ENCODE measurements around the gene S100P.
"Not testable (repeated sequence)": the region's sequence is repeated elsewhere in the genome, so short reads cannot be mapped to it uniquely, and the experiment has no call there.

The S100P gene

DNA sequence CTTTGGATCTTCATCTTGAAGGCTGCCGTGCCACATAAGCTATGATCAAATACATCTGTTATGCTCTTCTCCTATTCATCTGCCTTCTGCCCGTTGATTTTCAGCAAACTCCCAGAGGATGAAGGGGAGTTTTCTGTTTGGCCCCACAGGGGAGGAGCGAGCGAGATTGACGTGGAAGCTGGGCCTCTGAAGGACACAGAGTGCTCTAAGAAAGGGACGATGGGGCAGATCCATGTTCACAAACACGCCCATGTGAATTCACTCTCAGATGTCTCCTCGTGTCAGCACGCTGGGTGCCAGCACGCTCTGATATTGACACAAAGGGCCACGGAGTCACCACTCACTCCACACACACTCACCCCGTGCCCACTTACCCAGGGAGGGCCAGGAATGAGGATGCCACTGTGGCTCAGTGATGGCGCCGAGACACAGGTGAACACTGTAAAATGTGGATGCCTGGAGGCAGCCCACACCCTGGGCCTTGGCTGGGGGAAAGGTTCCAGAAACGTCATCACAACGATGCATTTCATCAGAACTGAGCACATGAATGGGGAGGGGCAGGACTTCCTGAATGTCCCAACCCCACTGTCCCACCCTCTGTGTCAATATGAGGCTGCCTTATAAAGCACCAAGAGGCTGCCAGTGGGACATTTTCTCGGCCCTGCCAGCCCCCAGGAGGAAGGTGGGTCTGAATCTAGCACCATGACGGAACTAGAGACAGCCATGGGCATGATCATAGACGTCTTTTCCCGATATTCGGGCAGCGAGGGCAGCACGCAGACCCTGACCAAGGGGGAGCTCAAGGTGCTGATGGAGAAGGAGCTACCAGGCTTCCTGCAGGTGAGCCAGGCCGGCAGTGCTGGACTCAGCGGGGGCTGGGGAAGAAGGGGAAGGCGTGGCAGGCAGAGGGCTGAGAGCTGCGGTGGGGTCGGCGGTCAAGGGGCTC, at the start of gene S100P:
Gene S100P (plus strand): TSS at position 648 of the 946 bp plus-strand sequence. CDS start 55 bp downstream, at position 703.
- DNase-seq: no peak

DNA sequence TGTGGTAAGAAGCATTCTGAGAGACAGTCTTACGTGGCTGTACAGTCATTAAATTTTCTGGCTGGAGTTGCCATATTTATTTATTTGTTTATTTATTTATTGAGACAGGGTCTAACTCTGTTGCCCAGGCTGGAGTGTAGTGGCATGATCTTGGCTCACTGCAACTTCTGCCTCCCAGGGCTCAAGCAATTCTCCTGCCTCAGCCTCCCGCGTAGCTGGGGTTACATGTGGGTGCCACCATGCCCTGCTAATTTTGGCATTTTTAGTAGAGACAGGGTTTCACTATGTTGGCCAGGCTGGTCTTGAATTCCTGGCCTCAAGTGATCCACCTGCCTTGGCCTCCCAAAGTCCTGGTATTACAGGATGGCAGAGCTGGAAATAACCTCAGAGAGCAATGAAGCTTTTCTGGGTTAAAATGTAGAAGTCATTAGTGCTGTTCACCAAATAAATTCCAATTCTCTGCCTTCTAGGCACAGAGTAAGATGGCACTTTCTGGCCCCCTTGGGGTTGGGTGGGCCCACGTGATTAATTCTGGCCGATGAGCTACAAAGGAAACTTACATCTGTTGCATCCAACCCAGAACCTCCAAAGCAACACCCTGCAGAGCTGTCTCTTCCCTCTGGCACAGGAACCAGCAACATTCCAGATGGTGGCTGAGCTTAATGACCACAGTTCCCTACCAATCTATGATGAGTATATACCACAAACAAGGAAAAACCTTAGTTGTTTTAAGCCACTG, 48.7 kb upstream of the S100P start:
- no peak for DNase-seq

DNA sequence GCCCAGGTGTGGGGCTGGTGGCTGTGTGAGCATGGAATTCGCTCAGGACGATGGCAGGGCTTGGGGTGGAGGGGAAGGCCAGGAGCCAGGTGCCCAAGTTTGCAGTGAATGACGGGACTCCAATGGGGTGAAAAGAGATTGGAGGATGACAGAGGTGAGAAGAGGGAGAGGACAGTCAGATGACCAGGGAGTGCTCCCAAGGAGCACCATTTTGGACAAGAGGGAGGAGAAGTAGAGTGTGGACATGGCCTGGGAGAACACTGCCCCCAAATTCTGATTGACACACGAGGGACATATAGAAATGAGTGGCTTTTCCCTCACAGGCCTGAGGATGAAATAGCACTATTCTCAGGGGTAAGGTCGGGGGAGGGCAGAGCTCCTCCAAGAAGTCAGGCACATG, 46.5 kb upstream of the S100P start:
- DNase-seq: no peak

DNA sequence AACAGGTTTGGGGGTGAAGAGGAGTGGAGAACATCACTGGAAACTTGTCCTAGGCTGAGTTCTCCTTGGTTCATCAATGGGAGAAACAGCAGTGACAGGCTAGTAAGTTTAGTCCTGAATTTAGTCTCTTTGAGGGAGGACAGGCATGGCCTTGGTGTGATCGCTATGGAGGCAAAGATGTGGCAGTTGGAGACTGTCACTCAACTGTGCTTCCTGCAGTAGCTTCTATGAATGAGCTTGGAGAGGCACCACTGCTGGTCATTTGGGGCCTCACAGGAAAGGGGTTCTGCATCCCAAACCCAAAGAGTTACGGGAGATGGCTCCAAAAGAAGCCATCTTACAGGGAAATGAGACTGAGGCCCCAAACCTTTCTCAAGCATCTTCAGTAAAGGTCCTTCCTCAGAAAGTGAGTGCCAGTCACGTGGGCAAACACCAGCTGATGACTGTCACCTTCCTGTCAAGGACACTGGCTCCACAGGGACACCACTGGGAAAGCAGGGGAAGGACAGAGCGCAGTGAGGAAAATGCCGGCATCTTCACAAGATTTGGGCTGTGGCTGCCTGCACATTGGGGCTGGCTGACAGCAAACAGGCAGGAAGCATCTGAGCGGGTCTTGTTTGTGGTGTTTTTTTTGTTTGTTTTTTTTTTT, 46.0 kb upstream of the S100P start:
- DNase-seq: no peak

DNA sequence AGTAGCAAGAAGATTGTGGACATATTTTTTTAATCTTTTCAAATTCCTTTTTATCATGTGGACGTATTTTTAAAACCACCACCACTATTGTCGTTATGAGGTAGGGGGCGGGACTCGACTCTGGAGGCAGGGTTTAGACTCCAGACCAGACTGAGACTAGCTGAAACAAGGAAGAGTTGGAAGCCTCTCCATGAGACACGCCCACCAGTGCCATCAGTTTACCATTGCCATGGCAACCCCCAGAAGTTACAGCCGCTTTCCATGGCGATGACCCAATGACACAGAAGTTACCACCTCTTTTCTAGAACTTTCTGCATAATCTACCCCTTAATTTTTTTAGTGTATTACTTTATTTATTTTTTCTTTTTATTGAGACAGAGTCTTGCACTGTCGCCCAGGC, 44.5 kb upstream of the S100P start:
- DNase-seq: no peak

DNA sequence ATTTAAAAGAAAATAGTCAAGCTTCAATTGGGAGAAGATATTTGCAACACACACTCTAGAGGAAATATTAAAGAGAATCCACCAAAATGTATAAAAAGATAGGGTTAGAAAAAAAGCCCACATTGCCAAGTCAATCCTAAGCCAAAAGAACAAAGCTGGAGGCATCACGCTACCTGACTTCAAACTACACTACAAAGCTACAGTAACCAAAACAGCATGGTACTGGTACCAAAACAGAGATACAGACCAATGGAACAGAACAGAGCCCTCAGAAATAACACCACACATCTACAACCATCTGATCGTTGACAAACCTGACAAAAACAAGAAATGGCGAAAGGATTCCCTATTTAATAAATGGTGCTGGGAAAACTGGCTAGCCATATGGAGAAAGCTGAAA, 39.5 kb upstream of the S100P start:
- not testable (repeated sequence) for DNase-seq

DNA sequence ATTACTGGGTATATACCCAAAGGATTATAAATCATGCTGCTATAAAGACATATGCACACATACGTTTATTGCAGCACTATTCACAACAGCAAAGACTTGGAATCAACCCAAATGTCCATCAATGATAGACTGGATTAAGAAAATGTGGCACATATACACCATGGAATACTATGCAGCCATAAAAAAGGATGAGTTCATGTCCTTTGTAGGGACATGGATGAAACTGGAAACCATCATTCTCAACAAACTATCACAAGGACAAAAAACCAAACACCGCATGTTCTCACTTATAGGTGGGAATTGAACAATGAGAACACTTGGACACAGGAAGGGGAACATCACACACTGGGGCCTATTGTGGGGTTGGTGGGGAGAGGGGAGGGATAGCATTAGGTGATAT, 38.4 kb upstream of the S100P start:
- not testable (repeated sequence) for DNase-seq

DNA sequence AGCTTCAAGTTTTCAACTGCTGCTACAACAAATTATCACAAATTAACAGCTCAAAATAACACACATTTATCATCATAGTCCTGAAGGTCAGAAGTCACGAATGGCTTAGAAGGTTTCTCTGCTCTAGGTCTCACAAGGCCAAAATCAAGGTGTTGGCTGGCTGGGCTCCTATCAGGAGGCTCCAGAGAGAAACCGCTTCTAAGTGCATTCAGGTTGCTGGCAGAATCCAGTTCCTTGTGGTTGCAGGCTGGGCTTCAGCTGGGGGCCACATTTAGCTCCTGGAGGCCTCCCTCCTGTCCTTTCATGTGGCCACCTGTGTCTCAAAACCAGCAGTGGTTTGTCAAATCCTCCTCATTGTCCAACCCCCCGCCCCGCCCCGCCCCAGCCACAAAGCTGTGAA, 37.8 kb upstream of the S100P start:
- DNase-seq: no peak

DNA sequence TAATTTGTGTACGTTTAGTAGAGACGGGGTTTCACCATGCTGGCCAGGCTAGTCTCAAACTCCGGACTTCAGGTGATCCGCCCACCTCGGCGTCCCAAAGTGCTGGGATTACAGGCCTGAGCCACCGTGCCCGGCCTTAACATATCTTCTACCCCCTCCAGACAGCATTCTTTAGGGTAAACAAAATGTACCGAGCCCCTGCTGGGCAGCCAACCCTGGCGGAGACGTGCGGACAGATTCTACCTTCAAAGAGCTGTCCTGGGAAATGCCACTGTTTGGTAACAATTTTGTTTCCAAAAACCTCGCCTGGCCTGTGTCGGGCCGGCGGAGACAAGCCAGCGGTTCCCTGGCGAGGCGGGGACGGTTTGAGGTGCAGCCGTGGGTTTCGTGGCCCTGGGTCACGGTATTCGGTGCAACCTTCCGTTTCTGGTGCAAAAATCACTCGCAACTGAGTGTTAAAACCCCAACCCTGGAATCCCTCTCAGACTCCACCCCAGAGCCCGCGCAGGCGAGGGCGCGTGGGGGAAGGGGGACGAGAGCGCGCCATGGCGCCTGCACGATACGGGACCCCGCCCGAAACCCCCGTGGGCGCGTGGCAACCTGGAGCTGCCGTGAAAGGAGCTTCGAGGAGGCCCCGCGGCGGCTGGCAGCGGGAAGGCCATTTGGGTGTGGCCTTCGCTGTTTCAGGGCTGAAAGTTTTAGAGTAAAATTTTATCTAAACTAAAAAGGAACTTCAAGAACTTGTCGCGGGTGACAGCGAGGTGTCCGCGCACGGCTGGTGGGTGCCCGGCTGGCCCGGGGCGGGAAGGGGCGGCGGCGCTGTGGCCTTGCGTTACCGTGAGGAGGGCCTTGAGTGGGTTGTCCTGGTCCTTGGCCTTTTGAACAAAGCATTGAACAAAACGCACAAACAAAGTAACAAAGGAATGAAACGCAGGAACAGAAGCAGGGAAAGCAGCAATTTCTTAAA, 36.2 kb upstream of the S100P start:
- DNase-seq: no peak

DNA sequence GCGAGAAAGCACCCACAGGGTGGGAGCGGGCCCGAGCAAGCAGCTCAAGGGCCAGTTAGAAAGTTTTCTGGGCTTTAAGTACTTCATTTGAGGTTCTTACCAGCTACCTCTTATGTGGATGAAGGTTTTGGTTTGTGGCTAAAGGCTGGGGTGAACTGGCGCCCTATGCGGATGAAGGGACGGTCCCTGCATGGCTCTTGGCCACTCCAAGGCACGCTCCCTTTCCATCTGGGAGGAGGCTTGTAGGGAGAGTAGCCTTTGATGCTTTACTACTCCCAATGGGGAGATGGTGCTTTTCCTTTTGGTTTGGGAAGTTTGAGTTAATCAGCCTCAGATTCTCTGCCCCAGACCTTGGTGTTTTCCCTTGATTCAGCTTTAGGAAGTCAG, 35.5 kb upstream of the S100P start:
- DNase-seq: no peak

DNA sequence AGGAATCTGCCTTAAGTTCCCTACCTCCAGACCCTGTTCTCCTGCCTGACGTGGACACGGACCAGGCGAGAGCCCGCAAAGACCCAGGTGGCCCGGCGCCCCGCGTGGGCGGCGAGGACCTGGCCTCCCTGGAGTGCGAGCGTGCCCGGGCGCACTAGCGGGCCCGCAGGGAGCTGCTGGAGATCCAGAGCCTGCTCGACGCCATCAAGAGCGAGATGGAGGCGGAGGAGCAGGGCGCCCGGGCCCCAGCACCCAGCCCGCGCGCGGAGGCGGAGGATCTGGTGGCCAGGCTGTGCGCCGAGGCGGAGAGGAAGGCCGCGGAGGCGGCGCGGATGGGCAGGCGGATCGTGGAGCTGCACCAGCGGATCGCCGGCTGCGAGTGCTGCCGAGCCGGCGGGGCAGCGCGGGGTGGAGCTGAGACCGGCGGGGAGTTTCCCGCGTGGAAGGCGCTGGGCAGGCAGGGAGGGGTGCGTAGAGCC, 35.0 kb upstream of the S100P start:
- DNase-seq: no peak

DNA sequence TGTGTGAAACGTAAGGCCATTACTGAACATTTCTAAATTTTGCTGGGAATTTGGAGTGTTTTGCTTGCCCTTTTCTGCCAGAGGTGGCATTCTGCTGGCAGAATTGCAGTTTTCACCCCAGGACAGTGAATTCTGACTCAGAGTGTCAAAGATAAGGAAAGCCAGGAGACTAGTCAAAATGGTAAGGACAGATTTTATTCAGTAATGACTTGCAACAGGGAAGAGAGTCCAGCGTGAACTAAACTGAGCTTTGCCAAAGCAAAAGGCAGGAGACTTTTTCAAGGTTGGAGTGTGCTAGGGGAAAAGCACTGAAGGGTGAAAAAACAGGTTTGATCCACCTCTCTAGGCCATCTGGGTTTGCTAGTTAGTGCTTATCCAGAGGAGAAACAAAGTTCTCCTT, 33.8 kb upstream of the S100P start:
- no peak for DNase-seq

DNA sequence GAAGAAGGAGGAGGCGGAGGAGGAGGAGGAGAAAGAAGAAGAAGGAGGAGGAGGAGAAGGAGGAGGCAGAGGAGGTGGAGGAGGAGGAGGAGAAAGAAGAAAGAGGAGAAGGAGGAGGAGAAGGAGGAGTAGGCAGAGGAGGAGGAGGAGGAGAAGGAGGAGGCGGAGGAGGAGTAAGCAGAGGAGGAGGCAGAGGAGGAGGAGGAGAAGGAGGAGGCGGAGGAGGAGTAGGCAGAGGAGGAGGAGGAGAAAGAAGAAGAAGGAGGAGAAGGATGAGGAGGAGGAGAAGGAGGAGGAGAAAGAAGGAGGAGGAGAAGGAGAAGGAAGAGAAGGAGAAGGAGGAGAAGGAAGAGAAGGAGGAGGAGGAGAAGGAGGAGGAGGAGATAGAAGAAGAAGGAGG, 33.2 kb upstream of the S100P start:
- no peak for DNase-seq

DNA sequence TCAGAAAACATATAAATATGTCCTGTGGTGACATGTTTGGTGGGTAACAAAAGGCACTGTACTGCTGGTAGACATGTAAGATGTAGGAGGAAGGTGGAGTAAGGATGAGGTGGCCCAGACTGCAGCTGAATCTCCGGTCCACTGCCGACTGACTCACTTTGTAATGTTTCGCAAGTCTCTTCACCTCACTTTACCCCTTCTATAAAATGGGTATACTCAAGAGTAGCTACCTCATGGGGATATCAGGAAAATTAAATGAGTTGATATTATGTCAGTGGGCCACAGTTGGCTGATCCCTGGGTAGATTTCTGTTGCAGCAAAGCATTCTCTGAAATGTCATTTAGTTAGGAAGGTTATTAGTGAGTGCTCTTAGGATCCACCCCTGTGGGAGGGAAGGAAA, 31.1 kb upstream of the S100P start:
- no peak for DNase-seq

DNA sequence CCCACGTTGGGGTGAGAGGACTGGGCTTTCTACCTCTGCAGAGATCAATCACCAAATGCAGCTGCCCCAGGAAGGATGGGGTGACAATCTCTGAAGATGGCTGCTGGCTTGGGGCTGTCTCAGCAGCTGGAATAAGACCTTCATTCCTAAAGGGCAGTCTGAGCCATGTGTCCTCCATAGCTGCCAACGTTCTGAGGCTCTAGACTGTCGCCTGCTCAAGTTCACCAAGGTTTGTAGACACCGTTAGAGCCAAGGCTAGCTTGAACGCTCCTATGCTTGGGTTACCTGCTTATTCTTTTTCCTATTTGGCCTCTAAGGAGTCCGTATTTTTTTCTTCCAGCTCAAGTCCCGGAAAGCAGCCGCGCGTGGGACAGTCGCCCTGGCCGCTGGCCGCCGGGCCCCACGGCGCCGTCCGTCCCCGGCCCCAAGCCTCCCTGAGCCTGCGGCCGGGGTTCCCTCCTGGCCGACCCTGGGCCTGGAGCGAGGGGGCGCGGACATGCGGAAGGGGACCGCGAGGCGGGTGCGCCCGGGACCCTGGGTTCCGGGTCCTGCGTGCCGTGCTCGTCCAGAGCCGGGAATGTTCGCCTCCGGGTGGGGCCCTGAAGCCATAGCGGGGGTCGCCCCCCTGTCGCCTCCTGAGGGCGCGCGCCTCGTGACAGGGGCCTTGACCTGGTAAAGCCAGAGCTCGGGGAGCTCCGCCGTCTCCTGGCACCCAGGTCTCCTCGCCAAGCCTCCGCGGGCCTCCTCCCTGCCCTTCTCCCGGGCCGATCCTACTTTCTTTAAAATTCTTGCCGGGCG, 29.9 kb upstream of the S100P start:
- DNase-seq: no peak

DNA sequence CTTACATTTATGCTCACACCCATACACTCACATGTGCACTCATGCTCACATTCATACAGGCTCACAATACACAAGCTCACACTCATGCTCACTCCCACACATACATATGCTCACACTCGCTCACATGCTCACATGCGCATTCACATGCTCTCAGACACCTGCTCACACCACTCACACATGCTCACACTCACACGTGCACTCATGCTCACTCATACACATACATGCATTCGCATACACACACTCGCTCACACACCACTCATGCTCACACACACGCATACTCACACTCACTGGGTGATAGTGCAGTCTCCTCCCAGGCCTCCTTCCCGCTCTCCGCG, 28.4 kb upstream of the S100P start:
- DNase-seq: no peak

DNA sequence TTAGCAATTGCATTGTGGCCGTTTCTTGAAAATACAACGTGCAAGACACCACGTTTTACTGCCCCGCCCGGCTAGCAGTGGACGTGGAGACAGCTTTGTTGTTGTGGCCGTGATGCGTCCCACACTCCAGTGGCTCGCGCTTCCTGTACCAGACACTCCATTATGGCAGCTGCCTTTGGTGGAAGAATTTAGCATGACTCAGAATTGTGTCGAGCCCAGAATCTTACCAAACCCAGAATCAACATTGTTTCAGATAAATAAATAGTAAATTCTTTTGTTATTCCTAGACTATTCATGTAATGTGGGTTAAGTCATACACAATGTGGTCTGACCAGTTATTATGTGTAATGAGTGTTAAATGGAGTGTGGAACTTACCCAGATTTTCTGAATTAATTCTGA, 25.3 kb upstream of the S100P start:
- no peak for DNase-seq

DNA sequence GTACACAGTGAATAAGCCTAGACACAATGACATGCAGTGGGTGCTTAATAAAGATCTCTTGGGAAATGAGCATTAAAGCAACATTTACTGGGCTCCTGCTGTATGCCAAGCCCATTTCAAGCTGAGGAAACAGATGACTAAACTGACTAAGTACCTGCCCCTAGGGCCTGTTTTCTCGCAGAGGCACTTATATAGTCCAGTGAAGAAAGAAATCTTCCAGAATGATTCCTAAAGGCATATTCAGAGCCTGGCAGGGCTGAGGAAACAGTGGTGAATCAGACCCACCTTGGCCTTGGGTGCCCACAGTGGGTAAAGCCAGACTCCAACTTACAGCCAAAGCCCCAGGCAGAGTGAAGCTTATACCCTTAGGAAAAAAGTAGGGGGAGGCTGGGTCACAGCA, 22.0 kb upstream of the S100P start:
- DNase-seq: no peak

DNA sequence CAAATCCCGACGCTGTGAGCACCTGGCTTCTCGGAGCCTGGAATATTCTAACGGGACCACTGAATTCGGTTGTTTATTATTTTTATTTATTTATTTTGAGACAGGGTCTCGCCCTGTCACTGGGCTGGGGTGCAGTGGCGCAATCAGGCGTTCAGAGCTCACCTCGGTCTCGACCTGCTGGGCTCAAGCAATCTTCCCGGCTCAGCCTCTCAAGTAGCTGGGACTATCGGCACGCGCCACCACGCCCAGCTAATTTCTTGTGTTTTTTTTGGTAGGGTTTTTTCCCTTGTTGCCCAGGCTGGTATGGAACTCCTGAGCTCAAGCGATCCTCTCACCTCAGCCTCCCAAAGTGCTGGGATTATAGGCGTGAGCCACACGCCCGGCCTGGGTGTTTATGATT, 21.5 kb upstream of the S100P start:
- DNase-seq: no peak

DNA sequence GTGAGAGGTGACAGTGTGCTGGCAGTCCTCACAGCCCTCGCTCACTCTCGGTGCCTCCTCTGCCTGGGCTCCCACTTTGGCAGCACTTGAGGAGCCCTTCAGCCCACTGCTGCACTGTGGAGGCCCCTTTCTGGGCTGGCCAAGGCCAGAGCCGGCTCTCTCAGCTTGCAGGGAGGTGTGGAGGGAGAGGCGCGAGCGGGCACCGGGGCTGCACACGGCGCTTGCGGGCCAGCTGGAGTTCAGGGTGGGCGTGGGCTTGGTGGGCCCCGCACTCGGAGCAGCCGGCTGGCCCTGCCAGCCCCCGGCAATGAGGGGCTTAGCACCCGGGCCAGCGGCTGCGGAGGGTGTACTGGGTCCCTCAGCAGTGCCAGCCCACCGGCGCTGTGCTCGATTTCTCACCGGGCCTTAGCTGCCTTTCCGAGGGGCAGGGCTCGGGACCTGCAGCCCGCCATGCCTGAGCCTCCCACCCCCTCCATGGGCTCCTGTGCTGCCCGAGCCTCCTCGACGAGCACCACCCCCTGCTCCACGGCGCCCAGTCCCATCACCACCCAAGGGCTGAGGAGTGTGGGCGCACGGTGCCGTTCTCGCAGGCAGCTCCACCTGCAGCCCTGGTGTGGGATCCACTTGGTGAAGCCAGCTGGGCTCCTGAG, 21.0 kb upstream of the S100P start:
- not testable (repeated sequence) for DNase-seq

DNA sequence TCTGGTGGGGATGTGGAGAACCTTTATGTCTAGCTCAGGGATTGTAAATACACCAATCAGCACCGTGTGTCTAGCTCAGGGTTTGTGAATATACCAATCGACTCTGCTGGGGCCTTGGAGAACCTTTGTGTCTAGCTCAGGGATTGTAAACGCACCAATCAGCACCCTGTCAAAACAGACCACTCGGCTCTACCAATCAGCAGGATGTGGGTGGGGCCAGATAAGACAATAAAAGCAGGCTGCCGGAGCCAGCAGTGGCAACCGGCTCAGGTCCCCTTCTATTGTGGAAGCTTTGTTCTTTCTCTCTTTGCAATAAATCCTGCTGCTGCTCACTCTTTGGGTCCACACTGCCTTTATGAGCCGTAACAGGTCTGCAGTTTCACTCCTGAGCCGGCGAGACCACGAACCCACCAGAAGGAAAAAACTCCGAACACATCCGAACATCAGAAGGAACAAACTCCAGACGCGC, 20.5 kb upstream of the S100P start:
- peak in 1 of 2 experiments; percentile 65 for DNase-seq
